ENCODE measurements around the gene LRR1.

GRCh38 chr14:49559979-49560768, 38.6 kb upstream of the LRR1 start:
- no peak for TF ChIP-seq TAF1 (IDR thresholded peaks at IDR 0.05; ENCODE audit: borderline replicate concordance, insufficient read depth, low read length)
- no peak for TF ChIP-seq REST (IDR thresholded peaks at IDR 0.05; ENCODE audit: insufficient read depth in 1 of 2, low read depth in 2 of 2, low read length in 2 of 2)
- TF ChIP-seq POLR2AphosphoS5 (IDR thresholded peaks at IDR 0.05; ENCODE audit: low read depth, low read length), result no peak
- TF ChIP-seq SIN3A (IDR thresholded peaks at IDR 0.05; ENCODE audit: borderline replicate concordance, insufficient read depth, low read length), result no peak
- TF ChIP-seq FOXP2 (optimal IDR thresholded peaks at IDR 0.05; ENCODE audit: borderline replicate concordance, extremely low read depth, extremely low read length, insufficient read depth), result no peak
